HG02642 (cell line): ENCODE measurements around the gene C2orf92.
A peak's percentile ranks its signal among the peaks of the same experiment; 100 is the strongest.
"Not testable (repeated sequence)": the region's sequence is repeated elsewhere in the genome, so short reads cannot be mapped to it uniquely, and the experiment has no call there.

Experiments
- ATAC-seq: cut with Tn5 transposase; IDR thresholded peaks from one replicate; pipeline ENCODE4 v1.9.1; 2021; ENCODE audit warnings: mild to moderate bottlenecking; ENCODE audit not compliant: unreplicated experiment, poor library complexity

The C2orf92 gene

GRCh38 chr2:97659256-97660043, 10.1 kb upstream of the C2orf92 start:
- ATAC-seq, result no peak

DNA sequence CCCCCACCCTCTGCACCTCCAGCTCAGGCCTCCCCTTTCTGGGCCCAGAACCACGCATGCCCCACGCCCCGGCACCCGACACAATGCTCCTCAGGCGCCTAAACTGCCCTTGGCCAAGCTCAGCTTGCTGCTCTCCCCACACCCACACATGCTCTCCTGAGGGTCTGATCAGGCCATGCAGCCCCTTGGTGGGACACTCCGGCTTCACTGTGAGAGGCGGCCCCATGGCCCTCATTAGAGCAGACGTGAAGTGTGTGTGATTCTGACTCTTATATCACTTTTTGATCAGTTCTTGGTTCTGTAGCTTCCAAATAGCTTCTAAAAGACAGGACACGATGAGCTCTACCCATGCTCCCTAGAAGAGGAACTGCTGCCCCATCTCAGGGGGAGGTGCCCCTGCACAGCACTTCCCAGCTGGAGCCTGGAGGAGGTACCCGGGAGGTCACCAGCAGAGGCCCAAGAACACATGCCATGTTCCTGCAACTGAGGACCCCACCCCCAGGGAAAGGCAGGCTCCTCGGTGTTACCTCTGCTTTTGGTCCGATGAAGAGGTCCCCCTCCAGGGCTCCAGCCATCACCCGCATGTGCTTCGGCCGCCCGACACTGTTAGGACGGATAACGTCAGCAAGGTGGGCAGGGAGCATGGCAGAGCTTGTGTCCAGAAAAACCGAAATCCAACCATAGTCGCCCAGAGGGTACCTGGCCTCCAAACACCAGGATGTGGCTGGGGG, 9.3 kb upstream of the C2orf92 start:
- ATAC-seq, result no peak

DNA sequence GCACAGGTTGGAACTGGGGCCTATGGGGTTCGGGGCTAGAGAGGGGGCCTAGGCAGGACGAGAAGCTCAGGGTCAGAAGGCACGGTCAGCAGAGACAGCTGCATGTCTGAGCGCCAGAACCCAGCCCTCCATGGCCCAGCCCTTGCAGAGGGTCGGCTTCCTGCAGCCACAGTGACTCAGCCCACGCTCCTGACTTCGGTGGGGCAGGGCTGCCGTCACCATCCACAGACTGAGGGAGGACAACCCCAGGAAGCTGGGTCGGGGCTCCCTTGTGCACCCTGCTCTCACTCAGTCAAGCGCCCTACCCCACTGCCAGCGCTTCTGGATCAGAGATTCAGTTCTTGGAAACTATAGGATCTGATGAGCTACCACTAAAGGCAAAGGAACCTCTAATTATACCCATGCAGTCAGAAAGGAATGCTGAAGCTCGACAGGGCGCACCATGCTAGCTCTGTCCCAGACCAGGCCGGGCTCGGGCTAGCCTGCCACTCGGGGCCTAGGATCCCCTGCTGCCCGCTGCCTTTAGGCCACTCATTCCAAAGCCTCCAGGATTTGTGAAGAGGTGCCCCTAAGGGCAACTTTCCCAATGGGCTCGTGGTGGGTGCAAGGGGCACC, 8.6 kb upstream of the C2orf92 start:
- ATAC-seq, result no peak

DNA sequence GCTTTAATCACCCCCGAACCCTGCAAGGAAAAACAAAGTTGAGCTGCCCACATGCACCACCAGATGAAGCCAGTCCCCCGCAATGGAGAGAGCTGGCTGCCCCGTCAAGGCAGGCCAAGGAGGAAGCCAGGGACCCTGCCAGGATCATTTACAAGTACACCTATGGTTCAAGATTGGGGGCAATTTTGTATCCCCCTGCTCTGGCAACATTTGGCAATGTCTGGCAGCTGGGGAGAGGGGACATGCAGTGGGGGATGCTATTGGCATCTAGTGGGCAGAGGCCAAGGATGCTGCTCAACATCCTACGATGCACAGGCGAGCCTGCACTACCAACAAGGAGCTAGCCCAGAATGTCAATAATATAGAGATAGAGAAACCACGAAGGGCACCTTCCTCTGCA, 7.6 kb upstream of the C2orf92 start:
- ATAC-seq, result no peak

DNA sequence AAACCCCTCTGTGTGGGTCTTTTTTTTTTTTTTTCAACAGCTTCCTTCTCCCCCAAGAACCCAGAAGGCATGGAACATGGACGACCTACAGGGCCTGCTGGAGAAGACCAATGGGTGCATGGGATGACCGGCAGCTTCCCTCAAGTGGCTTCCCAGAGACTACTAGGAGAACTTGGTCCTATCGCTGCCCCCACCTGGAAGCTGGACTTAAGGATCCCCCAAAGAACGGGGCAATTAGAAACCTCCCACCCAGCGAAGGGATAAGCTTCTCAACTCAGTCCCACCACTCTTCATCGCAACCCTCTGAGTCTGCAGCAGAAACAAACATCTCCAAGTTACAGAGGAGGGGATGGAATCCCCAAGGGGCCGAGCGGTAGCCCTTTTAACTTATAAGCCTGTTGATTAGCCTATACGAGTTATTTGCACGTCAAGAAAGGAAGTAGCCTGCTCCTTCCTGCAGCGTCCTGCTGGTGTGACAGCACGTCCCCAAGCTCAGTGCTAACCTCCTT, 7.1 kb upstream of the C2orf92 start:
- no peak for ATAC-seq

- peak; percentile 54 for ATAC-seq
Observed at GRCh38 chr2:97662895-97663625, 6.5 kb upstream of the C2orf92 start.

DNA sequence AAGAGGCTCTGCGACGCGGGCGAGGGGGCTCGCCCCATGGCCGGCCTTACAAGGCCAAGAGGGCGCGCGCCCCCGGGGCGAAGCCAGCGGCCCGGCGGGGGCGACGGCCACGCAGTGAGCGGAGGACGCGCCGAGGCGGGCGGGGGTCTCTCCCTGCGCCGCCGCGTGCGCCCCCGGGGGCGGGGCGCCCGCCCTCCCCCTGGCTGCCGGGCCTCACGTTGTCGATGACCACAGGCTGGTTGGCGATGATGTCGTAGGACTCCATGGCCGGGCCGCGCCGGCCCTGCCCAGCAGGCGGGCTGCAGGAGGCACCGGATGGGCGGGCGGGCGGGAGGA, 5.9 kb upstream of the C2orf92 start:
- no peak for ATAC-seq

DNA sequence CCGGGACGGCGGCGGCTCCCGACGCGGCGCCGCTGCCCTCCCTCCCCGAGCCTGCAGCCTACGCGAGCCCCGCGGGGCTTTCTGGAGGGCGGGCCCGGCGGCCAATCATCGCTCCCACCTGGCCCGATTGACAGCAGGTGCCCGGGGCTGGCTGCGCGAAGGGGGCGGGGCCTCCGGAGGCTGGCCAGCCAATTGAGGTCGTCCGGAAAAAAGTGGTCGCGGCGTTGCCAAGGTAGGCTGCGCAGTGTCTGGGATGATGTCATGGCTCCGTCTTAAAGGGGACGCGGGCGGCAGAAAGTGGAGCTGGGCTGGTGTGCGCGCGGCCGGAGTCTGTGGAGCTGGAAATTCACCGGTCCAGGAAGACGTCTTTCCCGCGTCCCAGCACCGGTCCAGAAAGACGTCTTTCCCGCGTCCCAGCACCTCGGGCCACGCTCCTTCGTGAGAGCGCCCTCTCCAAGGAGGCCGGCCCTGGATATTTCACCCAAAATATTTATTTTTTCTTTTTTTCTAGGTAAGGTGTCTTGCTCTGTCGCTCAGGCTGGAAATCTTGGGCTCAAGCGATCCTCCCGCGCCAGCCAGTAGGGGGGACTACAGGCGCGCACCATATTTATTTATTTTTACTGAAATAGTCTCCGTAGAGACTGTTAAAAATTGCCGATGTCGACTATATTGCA, 5.4 kb upstream of the C2orf92 start, which contains the start of gene ACTR1B:
TSS of gene ACTR1B (minus strand) at position 83 of the 674 bp plus-strand sequence. CDS start 154 bp downstream, outside the sequence.
- ATAC-seq, result peak; percentile 87

DNA sequence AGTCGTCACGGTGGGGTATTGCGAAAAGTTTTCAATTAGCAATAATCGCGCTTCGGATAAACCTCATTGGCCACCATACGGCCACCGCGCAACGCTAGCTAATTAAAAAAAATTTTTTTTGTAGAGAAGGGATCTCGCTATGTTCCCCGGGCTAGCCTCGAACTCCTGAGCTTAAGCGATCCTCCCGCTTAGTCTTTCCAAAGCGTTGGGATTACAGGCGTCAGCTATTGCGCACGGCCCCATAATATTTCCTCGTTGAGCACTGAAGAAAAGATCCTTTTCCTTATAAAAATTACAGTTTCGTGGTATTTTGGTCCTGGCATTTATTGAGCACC, 4.9 kb upstream of the C2orf92 start:
- no peak for ATAC-seq

- no peak for ATAC-seq
Observed at GRCh38 chr2:97670471-97670870, 958 bp downstream of the C2orf92 start.

- no peak for ATAC-seq
Observed at GRCh38 chr2:97671526-97671925, 2.0 kb downstream of the C2orf92 start.

- ATAC-seq, result not testable (repeated sequence)
Observed at GRCh38 chr2:97672606-97673140, 3.2 kb downstream of the C2orf92 start.

- no peak for ATAC-seq
Observed at GRCh38 chr2:97673182-97673914, 3.8 kb downstream of the C2orf92 start.

DNA sequence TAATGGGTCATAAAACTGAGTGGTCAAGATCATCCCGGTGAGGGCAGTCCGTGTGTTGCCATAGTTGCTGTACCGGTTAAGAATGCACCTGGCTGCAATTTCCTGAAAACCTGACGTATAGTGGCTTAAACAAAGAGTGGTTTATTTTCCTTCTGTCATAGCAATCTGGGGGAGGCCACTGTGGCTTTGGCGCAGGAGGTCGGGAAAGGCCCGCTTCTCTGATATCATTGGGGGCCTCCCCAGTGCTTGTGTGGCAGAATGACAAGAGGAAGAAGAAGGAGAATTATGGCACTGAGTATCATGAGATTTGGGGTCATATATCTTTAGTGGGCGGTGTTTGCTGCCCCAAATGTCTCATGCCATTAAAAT, 4.4 kb downstream of the C2orf92 start:
- ATAC-seq, result no peak

GRCh38 chr2:97675430-97676113, 6.1 kb downstream of the C2orf92 start:
- ATAC-seq, result no peak

DNA sequence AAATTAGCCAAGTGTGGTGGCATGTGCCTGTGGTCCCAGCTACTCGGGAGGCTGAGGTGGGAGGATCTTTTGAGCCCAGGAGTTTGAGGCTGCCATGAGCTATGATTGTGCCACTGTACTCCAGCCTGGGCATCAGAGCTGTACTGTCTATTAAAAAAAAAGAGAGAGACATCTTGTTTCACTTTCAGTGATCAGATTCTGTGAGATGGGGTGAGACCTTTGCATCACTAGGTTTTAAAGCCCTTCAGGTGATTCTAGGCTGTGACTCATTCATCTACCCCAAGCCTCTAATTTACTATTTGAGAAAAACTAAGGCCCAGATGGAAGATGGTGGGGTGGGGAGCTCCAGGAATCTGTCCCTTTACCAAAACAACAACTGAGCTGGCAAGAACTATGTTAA, 7.1 kb downstream of the C2orf92 start:
- no peak for ATAC-seq

GRCh38 chr2:97677480-97677879, 8.0 kb downstream of the C2orf92 start:
- no peak for ATAC-seq

GRCh38 chr2:97678298-97678697, 8.8 kb downstream of the C2orf92 start:
- no peak for ATAC-seq

DNA sequence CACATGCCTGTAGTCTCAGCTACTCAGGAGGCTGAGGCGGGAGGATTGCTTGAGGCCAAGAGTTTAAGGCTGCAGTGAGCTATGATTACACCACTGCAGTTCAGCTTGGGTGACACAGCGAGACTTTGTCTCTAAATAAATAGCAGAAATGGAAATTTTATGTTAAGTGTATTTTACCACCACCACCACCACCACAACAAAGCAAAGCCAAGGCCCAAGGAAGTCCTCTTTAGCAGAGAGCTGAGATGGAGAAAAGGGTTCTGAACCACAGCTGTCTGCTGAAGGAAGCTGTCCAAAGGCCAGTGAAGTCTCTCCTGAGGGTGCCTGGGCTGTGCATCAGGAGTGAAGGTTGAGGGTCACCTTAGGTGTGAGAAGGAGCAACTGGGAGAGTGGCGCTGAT, 17.7 kb downstream of the C2orf92 start:
- not testable (repeated sequence) for ATAC-seq
